Thymus (tissue), 11 donors: ENCODE measurements around the gene RNF41. TPM values are rescaled to one million over a fixed set of nuclear protein-coding genes. Genes with fewer than 3 reads are reported as not detected.

ENCODE experiments used
- DNase-seq, 9 donors: peaks; one replicate each; pipeline ENCODE4 v3.0.0-alpha.2; 2013; ENCODE audit warnings: low spot score in 9 of 9, low read depth in 6 of 9, missing footprints in 1 of 9
- H3K27ac ChIP-seq, 2 donors: one replicate each; pipeline ENCODE4 v1.5.1; 2013; ENCODE audit warnings: control low read depth in 1 of 2, low read depth in 1 of 2, low read length in 1 of 2, mild to moderate bottlenecking in 1 of 2, moderate library complexity in 1 of 2
- H3K27me3 ChIP-seq, 2 donors: one replicate each; pipeline ENCODE4 v1.5.1; 2013; ENCODE audit warnings: low read length in 1 of 2; ENCODE audit not compliant: control insufficient read depth in 2 of 2, insufficient read depth in 1 of 2
- H3K36me3 ChIP-seq, 2 donors: one replicate each; pipeline ENCODE4 v1.5.1; 2013; ENCODE audit warnings: low read length in 1 of 2, mild to moderate bottlenecking in 1 of 2, moderate library complexity in 1 of 2; ENCODE audit not compliant: control insufficient read depth in 2 of 2, insufficient read depth in 2 of 2
- H3K4me1 ChIP-seq, 2 donors: one replicate each; pipeline ENCODE4 v1.5.1; 2013; ENCODE audit warnings: low read length in 2 of 2; ENCODE audit not compliant: control insufficient read depth in 2 of 2, insufficient read depth in 2 of 2
- H3K4me3 ChIP-seq, 2 donors: one replicate each; pipeline ENCODE4 v1.5.1; 2013; ENCODE audit warnings: low read length in 2 of 2, control low read depth in 1 of 2, mild to moderate bottlenecking in 1 of 2
- H3K9me3 ChIP-seq, 2 donors: one replicate each; pipeline ENCODE4 v1.5.1; 2013; ENCODE audit warnings: low read length in 1 of 2, mild to moderate bottlenecking in 1 of 2; ENCODE audit not compliant: control insufficient read depth in 2 of 2, insufficient read depth in 1 of 2
- WGBS: extraction: QIAGEN DNeasy Blood & Tissue Kit; methylation state at CpG from one replicate; pipeline ENCODE4 v1.1.7; 2013; 5-methylcytosine and 5-hydroxymethylcytosine counted together
- polyA plus RNA-seq: library from polyadenylated mRNA; stranded (reverse); fragments of 200-250 nt; gene quantifications from one replicate; pipeline ENCODE4 v1.2.3, GENCODE V29; 2013
- total RNA-seq: library from RNA; stranded (reverse); fragments of 120-200 nt; gene quantifications from one replicate; pipeline ENCODE4 v1.2.4, GENCODE V29; 2013
- donor health status: healthy.

The RNF41 gene
- total and polyA plus RNA-seq, 2 donors = 18.3 to 26.8 TPM

DNA sequence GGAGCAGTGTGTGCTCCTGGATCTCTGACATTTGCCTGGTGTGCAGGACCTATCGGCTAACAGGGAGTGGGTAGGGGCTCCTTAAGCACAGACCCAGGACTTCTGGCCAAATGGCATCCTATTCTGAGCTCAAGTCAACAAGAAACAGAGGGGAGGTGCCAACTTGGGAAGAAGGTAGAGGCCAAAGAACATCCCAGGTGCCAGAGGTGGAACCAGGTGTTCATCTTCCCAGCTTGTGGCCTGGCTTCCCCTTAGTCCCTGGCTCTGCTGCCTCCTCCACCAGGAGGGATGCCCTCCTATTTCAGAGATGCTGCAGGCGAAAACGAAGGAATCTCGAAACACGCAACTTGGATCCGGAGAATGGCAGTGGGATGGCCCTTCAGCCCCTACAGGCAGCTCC, 14.4 kb upstream of the RNF41 start:
- no peak for DNase-seq
- Histone ChIP-seq H3K4me1 (no peaks in the 10 kb centered on the region), H3K27ac (no peak overlapping the region), H3K27me3 (no peaks in the 10 kb centered on the region), H3K36me3 (peaks cover 35 to 47% of the 10 kb centered on the region in 2 donors), H3K9me3 (no peaks in the 10 kb centered on the region), H3K4me3 (no peak overlapping the region)
- 99% methylated on average over 6 of the region's 6 CpGs for WGBS

GRCh38 chr12:56234746-56235436, 13.2 kb upstream of the RNF41 start:
- peaks cover 23 to 35% of the 10 kb centered on the region in 2 donors for H3K36me3 ChIP-seq
- no peak overlapping the region for H3K27ac ChIP-seq
- H3K4me1 ChIP-seq = no peaks in the 10 kb centered on the region
- no peaks in the 10 kb centered on the region for H3K9me3 ChIP-seq
- H3K4me3 ChIP-seq = no peak overlapping the region
- DNase-seq = no peak
- 97% methylated on average over 16 of the region's 16 CpGs for WGBS
- H3K27me3 ChIP-seq = no peaks in the 10 kb centered on the region

DNA sequence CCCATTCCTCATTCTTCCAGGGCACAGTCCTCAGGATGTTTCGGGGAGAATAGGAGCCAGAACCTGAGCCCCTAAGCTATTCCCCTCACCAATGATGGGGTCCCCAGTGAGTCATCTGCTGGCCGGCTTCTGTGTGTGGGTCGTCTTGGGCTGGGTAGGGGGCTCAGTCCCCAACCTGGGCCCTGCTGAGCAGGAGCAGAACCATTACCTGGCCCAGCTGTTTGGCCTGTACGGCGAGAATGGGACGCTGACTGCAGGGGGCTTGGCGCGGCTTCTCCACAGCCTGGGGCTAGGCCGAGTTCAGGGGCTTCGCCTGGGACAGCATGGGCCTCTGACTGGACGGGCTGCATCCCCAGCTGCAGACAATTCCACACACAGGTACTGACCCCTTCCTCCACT, 9.5 kb upstream of the RNF41 start:
- Histone ChIP-seq H3K4me3 (no peak overlapping the region), H3K27me3 (no peaks in the 10 kb centered on the region), H3K4me1 (no peaks in the 10 kb centered on the region), H3K27ac (no peak overlapping the region), H3K36me3 (peaks cover 0 to 14% of the 10 kb centered on the region in 2 donors), H3K9me3 (no peaks in the 10 kb centered on the region)
- WGBS = 96% methylated on average over 11 of the region's 11 CpGs
- DNase-seq = no peak

DNA sequence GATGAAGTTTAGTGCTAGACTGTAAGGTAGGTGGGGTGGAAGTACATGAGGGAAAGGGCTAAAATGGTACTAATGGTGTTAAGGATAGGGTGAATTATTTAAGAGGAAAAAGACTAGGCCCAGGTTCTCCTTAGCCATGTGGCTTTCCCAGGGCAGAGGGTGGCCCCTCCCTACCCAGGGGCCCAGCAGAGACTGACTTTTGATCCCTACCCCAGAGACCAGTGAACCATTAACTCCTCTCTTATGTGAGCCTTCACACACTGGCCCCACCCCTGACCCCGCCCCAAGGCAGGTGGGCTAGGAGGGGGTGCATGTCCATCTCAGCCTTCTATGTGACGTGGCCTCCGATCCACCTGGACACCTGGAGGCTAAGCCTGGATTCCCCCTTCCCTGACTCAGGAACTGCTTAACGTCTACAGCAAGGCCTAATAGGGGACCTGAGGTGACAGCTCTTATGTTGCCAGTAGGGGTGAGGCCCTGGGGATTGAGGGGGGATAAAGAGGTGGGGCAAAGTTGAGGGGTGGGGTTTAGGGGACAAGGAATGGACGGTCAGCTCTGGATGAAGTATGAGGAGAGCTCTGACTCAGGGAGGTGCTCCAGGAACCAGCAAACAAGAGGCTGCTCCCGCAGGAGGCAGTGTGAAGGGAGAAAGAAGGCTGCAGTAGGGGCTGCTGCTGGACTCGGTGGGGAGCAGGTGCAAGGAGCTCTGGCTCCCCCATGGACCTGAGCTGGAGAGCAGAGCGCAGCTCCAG, 8.9 kb upstream of the RNF41 start:
- no peak for DNase-seq
- 94% methylated on average over 8 of the region's 8 CpGs for WGBS
- Histone ChIP-seq H3K27ac (no peak overlapping the region), H3K4me3 (no peak overlapping the region), H3K4me1 (no peaks in the 10 kb centered on the region), H3K36me3 (peaks cover 0 to 10% of the 10 kb centered on the region in 2 donors), H3K9me3 (no peaks in the 10 kb centered on the region), H3K27me3 (no peaks in the 10 kb centered on the region)

GRCh38 chr12:56229916-56230431, 8.3 kb upstream of the RNF41 start, which contains the start of gene SLC39A5:
Gene SLC39A5 (plus strand): TSS chr12:56230051. CDS start chr12:56231275, 1,224 bp downstream.
- no peaks in the 10 kb centered on the region for H3K4me1 ChIP-seq
- 73% methylated on average over 4 of the region's 4 CpGs for WGBS
- DNase-seq = no peak
- no peaks in the 10 kb centered on the region for H3K9me3 ChIP-seq
- H3K27me3 ChIP-seq = no peaks in the 10 kb centered on the region
- H3K4me3 ChIP-seq = no peak within 1 kb of the TSS
- H3K27ac ChIP-seq = no peak within 1 kb of the TSS
- H3K36me3 ChIP-seq = peaks cover 0 to 7% of the 10 kb centered on the region in 2 donors

DNA sequence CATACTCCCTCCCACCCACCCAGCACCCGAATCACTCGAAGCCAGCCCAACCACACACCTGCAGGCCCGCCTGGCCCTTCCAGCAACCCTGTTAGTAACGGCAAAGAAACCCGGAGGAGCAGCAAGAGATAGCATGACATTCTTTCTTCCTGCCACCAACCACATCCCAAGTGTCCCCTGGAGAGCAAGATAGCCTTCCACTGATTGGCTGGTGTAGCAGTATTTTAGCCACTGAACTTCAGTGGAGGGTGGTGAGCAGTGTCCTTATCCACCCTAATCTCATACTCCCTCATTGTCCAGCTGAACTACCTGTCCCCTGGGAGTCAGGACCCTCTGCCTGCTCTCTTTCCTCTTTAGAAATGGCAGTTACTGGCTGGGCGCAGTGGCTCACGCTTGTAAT, 7.4 kb upstream of the RNF41 start:
- H3K27me3 ChIP-seq = no peaks in the 10 kb centered on the region
- peaks cover 0 to 7% of the 10 kb centered on the region in 2 donors for H3K4me1 ChIP-seq
- DNase-seq = no peak
- H3K4me3 ChIP-seq = no peak overlapping the region
- no peaks in the 10 kb centered on the region for H3K9me3 ChIP-seq
- 93% methylated on average over 7 of the region's 7 CpGs for WGBS
- peaks cover 0 to 7% of the 10 kb centered on the region in 2 donors for H3K36me3 ChIP-seq
- no peak overlapping the region for H3K27ac ChIP-seq

GRCh38 chr12:56224954-56225353, 3.2 kb upstream of the RNF41 start:
- Histone ChIP-seq H3K27me3 (no peaks in the 10 kb centered on the region), H3K4me3 (peak overlapping the region in 1 of 2 donors; percentile 60), H3K9me3 (peaks cover 0 to 6% of the 10 kb centered on the region in 2 donors), H3K27ac (peak overlapping the region in 1 of 2 donors; percentile 77), H3K36me3 (peaks cover 0 to 7% of the 10 kb centered on the region in 2 donors), H3K4me1 (peaks cover 14 to 38% of the 10 kb centered on the region in 2 donors)
- DNase-seq = no peak
- 89% methylated on average over 11 of the region's 11 CpGs for WGBS

DNA sequence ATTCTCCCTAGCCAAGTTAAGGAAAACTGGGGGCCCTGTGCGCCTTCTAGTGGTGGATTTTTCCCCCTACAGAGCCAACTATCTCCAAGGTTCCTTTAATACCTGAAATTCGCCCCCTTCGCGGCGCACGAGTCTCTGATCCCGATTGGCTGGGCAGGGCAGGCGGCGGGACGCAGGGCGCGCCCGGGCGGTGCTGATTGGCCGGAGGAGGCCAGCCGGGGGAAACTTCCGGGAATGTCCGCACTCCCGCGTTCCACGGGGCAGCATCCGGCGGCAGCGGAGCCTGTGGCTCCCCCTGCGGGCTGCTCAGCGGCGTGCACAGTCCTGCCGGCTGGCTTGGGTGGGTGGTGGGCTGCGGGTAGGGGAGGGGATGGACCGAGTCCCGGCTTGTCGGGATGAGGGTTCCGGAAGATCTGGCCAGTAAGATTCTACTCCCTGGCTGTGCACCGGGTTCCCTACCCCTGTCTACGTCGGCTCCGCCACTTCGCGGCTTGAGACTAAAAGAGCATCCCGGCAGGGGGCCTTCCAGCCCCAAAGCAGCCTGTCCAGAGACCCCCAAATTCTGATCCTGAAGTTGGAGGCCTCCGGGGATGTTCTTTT, 2.5 kb upstream of the RNF41 start, which contains the start of gene NABP2:
Gene NABP2, plus strand, starts transcription at position 241 of the 600 bp plus-strand sequence. CDS start 515 bp downstream, outside the sequence.
- H3K4me1 ChIP-seq = peaks cover 14 to 38% of the 10 kb centered on the region in 2 donors
- under 1% methylated on average over 41 of the region's 41 CpGs for WGBS
- H3K36me3 ChIP-seq = peaks cover 0 to 7% of the 10 kb centered on the region in 2 donors
- H3K27ac ChIP-seq = peak within 1 kb of the TSS; percentile 77 to 86
- peak; percentile 76 to 93 (median 86) for DNase-seq
- H3K27me3 ChIP-seq = no peaks in the 10 kb centered on the region
- H3K9me3 ChIP-seq = peaks cover 0 to 6% of the 10 kb centered on the region in 2 donors
- H3K4me3 ChIP-seq = peak within 1 kb of the TSS; percentile 51 to 60
